Activated effector memory CD4-positive, alpha-beta T cell treated with Interleukin-2 at 50 U/mL for 16 hours (primary cell): ENCODE data around the gene RTN4R.
A peak's percentile ranks its signal among the peaks of the same experiment; 100 is the strongest.
"Not testable (repeated sequence)": the region's sequence is repeated elsewhere in the genome, so short reads cannot be mapped to it uniquely, and the experiment has no call there.

Experiments used
- DNase-seq: peaks from one replicate; pipeline ENCODE4 v3.0.0-alpha.2; 2020

Gene RTN4R

GRCh38 chr22:20305230-20305893, 37.2 kb upstream of the RTN4R start:
- not testable (repeated sequence) for DNase-seq

DNA sequence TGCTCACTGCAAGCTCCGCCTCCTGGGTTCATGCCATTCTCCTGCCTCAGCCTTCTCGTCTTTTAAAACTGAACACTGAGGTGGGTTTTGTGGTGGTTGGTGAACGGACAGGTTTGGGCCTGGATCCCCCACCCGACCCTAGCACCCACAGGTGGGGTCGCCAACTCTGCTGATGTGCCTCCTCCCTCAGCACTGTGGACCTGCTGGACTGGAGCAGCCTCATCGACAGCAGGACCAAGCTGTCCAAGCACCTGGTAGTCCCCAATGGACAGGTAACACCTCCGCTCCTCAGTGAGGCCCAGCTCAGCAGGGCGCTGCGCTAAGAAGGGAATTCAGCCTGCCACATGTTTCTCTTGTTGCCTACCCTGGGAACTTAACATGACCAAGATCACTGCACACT, 36.5 kb upstream of the RTN4R start:
- DNase-seq = no peak

DNA sequence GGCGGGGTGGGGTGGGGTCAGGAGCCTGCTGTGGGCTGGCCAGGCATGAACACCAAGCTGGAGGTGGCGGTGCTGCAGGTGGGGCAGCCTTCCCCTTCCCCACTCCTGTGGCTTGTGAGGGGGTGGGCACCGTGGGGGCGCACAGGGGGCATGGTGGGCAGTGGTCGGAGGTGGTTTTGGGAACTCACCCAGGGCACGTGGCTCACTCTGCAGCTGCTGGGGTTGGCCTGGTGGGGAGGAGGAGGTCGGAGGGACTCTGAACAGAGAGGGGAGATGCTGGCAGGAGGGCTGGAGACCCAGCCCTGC, 35.1 kb upstream of the RTN4R start:
- DNase-seq = not testable (repeated sequence)

DNA sequence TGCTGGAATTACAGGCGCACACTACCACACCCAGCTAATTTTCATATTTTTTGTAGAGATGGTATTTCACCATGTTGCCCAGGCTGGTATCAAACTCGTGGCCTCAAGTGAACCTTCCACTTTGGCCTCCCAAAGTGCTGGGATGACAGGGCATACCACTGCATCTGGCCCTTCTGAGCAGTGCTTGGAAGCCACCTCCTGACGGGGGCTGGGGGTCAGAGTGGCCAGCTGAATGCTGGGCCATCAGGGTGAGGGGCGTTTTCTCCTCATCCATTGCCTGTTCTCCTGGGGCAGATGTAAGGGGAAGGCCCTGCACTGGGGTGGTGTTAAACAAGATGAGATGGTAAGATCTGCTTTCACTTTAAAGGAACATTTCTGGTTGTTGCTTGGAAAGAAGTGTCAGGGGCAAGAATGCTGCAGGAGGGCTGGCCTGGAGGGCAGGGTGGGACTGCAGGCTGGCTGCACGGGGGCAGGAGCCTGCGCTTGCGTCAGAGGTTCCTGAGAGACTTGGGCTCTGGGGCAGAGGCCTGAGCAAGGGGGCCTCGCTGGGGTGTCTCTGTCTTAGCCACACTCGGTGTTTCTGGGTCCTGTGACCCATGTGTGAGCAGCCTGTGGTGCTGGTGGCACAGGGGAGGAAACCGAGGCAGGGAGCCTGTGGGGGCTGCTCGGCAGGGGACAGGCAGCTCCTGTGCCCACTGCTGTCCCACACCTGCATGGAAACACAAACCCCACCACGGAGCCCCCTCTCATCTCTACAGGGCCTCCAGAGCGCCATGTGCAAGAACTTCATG, 34.5 kb upstream of the RTN4R start:
- no peak for DNase-seq

DNA sequence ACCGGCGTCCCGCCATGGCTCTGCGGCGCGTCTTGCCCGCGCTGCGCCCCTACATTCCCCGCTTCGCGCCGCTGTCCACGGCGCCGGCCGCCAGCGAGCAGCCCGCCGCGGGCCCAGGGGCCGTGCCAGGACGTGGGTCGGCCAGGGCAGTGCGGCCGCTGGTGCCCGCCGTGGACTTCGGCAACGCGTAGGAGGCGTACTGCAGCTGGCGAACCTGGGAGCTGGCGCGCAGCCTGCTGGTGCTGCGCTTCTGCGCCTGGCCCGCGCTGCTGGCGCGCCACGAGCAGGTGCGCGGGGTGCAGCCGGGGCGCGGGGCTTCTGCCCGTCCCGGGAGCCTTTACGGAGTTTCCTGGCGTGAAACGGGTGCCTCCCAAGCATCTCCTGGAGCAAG, 31.6 kb upstream of the RTN4R start:
- no peak for DNase-seq

DNA sequence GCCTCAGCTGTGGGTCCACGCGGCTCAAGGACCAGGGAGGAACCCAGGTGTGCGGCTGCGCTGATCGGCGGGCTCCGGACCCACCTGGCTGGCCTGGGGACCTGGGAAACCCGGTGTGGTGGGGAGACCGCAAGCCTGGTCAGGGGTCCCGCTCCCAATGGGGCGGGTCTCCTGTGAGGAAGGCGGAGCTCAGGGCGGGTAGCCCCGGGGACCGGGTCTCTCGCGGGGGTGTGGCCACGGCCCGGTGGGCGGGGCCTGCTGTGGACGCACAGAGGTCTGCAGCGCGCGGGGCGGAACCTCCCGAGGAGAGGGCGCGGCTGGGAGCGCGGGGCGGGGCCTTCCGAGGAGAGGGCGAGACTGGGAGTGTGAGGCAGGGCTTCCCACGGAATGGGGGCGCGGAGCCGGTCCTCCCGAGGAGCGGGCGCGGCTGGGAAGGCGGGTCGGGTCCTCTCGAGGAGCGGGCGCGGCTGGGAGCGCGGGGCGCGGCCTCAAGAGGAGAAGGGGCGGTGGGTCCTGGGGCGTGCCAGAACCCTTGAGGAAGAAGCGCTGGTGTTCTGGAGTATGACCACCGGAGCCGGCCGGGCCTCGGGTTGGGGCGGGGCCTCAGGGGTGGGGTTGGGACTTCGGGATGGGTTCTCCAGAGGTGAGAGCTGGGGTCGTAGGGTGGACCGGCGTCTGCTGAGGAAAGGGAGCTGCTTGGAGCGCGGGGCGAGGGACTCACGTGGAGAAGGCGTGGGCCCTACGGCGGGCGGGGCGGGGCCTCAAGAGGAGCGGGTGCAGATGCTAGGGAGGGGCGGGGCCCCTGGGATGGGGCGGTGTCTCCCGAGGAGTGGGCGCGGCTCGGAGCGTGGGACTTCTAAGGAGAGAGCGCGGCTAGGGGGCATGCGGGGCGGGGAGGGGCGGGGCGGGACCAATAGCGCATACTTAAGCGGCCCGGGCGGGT, 31.0 kb upstream of the RTN4R start:
- DNase-seq = peak; percentile 89

GRCh38 chr22:20298110-20298802, 30.1 kb upstream of the RTN4R start:
- DNase-seq = no peak

GRCh38 chr22:20297414-20298109, 29.4 kb upstream of the RTN4R start:
- no peak for DNase-seq

DNA sequence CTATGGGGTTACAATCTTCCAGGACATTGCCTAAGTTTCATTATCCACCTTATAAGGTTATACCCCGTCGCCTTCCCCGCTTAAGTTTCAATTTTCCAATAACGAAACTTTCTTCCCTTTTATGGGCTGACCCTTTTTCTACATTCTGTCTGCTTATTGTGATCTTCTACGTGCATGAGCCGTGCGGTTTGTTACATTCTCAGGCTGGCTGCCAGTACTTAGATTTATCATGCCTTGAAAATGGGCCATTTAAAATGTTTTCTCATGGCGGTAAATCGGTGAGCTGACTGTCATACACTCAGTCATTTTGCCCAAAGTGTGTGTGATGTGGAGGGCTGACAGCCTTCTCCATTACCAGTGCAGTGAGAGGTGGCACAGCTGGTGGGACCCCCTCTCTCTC, 28.5 kb upstream of the RTN4R start:
- no peak for DNase-seq

DNA sequence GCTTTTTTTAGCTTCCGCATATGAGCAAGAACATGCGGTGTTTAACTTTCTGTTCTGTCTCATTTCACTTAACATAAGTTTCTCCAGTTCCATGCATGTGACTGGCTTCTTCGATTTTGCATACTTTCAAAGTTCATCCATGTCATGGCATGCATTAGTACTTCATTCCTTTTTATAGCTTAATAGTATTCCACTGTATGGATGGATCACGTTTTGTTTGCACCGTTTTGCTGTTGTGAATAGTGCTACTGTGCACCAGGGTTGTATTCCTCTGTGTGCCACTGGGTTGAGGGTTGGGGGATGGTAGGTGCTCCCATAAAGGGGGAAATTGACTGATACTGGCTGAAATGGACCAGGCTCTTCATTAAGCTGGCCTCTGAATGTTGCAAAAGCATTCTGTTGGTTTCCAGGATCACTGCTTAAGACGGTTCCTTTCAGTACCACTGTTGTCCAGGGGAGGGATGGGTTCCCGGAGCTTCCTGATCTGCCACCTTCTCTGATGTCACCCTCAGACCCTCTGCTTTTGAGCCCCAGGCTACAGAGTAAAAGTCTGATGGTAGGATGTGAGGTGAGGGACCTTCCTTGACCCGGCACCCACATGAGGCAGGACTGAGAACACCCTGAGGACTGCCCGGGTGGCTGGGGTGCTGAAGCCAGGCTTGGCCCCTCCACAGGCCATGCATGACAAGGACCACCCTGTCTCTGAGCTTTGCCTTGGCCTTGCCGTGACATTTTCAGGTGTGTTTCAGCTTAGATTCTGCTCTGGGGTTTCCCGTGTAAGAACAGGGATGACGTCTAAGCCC, 27.3 kb upstream of the RTN4R start:
- DNase-seq = no peak

DNA sequence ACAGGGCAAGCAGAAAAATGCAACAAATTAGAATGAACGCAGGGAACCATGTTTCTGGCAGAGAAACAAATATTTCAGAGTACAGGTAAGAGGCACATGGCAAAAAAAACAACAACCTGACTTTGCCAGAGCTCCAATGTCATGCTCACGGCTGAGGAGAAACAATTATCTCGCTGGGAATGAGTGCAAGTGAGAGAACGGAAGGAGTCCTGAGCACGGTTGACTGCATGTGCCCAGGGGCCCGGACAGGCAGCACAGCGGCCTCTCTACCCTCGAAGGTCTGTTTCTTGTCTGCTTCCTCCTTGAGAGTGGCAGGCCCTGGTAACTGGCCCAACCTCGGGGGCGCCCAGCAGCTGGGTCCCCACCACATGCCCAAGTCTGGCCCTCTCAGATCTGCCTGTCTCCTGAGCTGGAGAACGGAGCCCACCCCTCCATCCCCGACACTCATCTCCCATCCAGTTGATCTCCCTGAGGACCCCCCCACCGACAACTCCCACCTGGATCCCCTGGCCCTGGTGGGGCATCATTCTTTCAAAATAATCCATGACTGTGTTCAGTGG, 24.6 kb upstream of the RTN4R start:
- DNase-seq = no peak

DNA sequence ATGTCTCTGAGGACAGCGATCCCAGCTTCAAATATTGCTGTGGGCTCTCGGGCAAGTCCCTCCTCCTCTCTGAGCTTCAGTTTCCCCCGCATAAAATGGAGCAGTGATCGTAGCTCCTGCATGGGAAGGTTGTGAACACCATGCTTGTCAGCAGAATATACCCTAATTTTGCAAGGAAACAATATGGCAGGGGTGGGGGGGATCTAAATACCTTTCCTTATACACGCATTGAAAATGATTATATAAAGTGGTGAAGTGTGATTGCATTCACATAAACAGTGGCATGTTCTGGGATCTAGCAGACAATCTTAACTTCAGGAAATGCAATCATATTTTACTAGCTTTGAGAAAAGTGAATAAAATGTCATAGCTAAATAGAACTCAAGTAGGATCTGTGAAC, 24.0 kb upstream of the RTN4R start:
- DNase-seq = no peak

DNA sequence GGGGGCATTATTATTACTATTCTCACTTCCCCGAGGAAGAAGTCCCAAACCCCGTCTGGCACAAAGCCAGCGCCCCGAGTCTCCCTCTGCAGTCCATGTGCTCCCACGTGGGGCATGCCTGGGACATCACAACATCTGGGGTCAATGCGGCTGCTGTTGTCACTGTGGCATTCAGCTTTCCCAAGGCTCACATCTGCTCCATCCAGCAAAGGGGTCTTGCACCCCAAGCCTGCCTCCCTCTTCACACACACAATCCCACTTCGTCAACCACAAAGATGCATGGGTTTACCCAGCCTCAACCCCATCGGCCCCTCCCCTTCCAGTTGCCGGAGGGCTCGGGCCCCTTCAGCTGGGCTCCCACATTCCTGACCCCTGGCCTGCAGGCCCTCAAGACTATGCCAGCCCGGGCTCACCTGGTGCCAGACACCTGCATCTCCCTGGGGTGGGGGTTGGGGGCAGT, 23.5 kb upstream of the RTN4R start:
- DNase-seq = no peak

GRCh38 chr22:20291249-20291586, 23.1 kb upstream of the RTN4R start:
- no peak for DNase-seq

- DNase-seq = no peak
Observed at GRCh38 chr22:20290578-20291248, 22.6 kb upstream of the RTN4R start.

- DNase-seq = no peak
Observed at GRCh38 chr22:20290045-20290392, 21.9 kb upstream of the RTN4R start.

GRCh38 chr22:20289182-20290044, 21.3 kb upstream of the RTN4R start:
- not testable (repeated sequence) for DNase-seq

- DNase-seq = not testable (repeated sequence)
Observed at GRCh38 chr22:20286784-20287423, 18.8 kb upstream of the RTN4R start.

- DNase-seq = not testable (repeated sequence)
Observed at GRCh38 chr22:20286312-20286660, 18.2 kb upstream of the RTN4R start.
